ENCODE measurements around the gene KIF6. TPM values are rescaled to one million over a fixed set of nuclear protein-coding genes. Genes with fewer than 3 reads are reported as not detected.

Gene KIF6
- total and polyA plus RNA-seq, 2 of the 8 experiments (the other 6 are each of a cell fraction or from before 2014, with no cell fraction given): 0.53 to 0.65 TPM

GRCh38 chr6:39572661-39573340, 152.4 kb downstream of the KIF6 start:
- H3K27ac ChIP-seq (ENCODE audit: low read depth, low read length): no peak overlapping the region
- no peaks in the 10 kb centered on the region for H3K23me2 ChIP-seq (ENCODE audit: low read depth, low read length)
- H3K4me3 ChIP-seq (ENCODE audit: extremely low read depth in 1 of 4, insufficient read depth in 2 of 4, low read depth in 3 of 4, low read length in 4 of 4): no peak overlapping the region
- H3K4me2 ChIP-seq (ENCODE audit: insufficient read depth in 1 of 2, low read depth in 2 of 2, low read length in 2 of 2): no peak overlapping the region
- no peak overlapping the region for H2AFZ ChIP-seq (ENCODE audit: low read length)
- no peaks in the 10 kb centered on the region for H3K9me3 ChIP-seq (ENCODE audit: insufficient read depth in 2 of 2, low read depth in 1 of 2, low read length in 1 of 2)
- H3K4me1 ChIP-seq (replicated peaks in 1 of 4; ENCODE audit: control insufficient read depth in 3 of 4, insufficient read depth in 4 of 4, low read length in 3 of 4): no peaks in the 10 kb centered on the region
- no peaks in the 10 kb centered on the region for H4K20me1 ChIP-seq (replicated peaks in 1 of 2; ENCODE audit: control insufficient read depth in 1 of 2, insufficient read depth in 2 of 2, low read length in 2 of 2)
- H3K9ac ChIP-seq (replicated peaks in 1 of 4; ENCODE audit: extremely low read depth in 1 of 4, low read depth in 3 of 4, low read length in 3 of 4): no peak overlapping the region
- H4K5ac ChIP-seq (ENCODE audit: insufficient read length, low read depth, low read length): no peak overlapping the region
- H3K14ac ChIP-seq (ENCODE audit: insufficient read length): no peak overlapping the region
- no peak overlapping the region for H2AK5ac ChIP-seq (ENCODE audit: low read depth, low read length)
- H4K91ac ChIP-seq (replicated peaks; ENCODE audit: insufficient read length, low read length): no peak overlapping the region
- no peaks in the 10 kb centered on the region for H3K36me3 ChIP-seq (ENCODE audit: control insufficient read depth in 2 of 4, insufficient read depth in 4 of 4, low read length in 3 of 4)
- no peak overlapping the region for H2BK20ac ChIP-seq (ENCODE audit: low read length)
- no peak overlapping the region for H2BK12ac ChIP-seq (ENCODE audit: low read depth, low read length)
- no peaks in the 10 kb centered on the region for H3K79me2 ChIP-seq (ENCODE audit: control insufficient read depth in 1 of 2, insufficient read depth in 2 of 2, low read length in 2 of 2)
- no peak overlapping the region for H3K56ac ChIP-seq (replicated peaks; ENCODE audit: insufficient read length, low read depth, low read length)
- ChIA-PET POLR2A (ENCODE audit: partially characterized antibody) (no interaction called here), CTCF (ENCODE audit: partially characterized antibody) (interaction anchor here (1.1 kb wide), 1 partner anchor 10 kb away, joined by 4 read pairs; no protein-coding TSS in a partner anchor)
- H3K23ac ChIP-seq (ENCODE audit: insufficient read length): no peak overlapping the region
- H3K4ac ChIP-seq (replicated peaks; ENCODE audit: insufficient read length, low read depth, low read length): no peak overlapping the region
- 93% methylated on average over 3 of the region's 3 CpGs; no CpG with 5 or more reads in 1 of the 2 experiments for WGBS, 2 experiments (ENCODE audit: extremely low coverage in 1 of 2, insufficient coverage in 1 of 2, insufficient read length in 1 of 2, insufficient replicate concordance in 2 of 2, low coverage in 1 of 2, low lambda C conversion rate in 2 of 2, missing lambda C conversion rate in 1 of 2)
- H3K79me1 ChIP-seq (ENCODE audit: low read depth, low read length): no peaks in the 10 kb centered on the region
- H4K8ac ChIP-seq (ENCODE audit: extremely low read depth, insufficient read depth, low read length): no peak overlapping the region
- H2BK120ac ChIP-seq (replicated peaks; ENCODE audit: low read depth, low read length): no peak overlapping the region
- no peak overlapping the region for H2BK5ac ChIP-seq (ENCODE audit: low read depth, low read length)
- H3K27me3 ChIP-seq (replicated peaks in 1 of 4; ENCODE audit: control insufficient read depth in 3 of 4, extremely low read depth in 1 of 4, insufficient read depth in 3 of 4, low read length in 3 of 4): peaks cover 0 to 1% (median 0%) of the 10 kb centered on the region in 4 experiments; a peak in 2 of 7 replicates
- DNase-seq (ENCODE audit: low read depth in 1 of 2, low spot score in 2 of 2) (no peak), FAIRE-seq (no peak)
- no peak overlapping the region for H2BK15ac ChIP-seq (ENCODE audit: low read length)
- no peak overlapping the region for H3K18ac ChIP-seq (ENCODE audit: extremely low read depth, low read length)
- TF ChIP-seq ZNF274 (IDR thresholded peaks at IDR 0.05; ENCODE audit: borderline replicate concordance, extremely low read depth, low read length): no peak
- TF ChIP-seq GTF2F1 (IDR thresholded peaks at IDR 0.05; ENCODE audit: borderline replicate concordance, low read depth, low read length): no peak
- TF ChIP-seq CHD1 (IDR thresholded peaks at IDR 0.05; ENCODE audit: low read depth, low read length): no peak
- TF ChIP-seq CBX5 (IDR thresholded peaks at IDR 0.05; ENCODE audit: low read depth, low read length): no peak
- no peak for TF ChIP-seq HDAC6 (IDR thresholded peaks at IDR 0.05; ENCODE audit: low read depth, low read length)
- no peak for TF ChIP-seq RXRA (IDR thresholded peaks at IDR 0.05; ENCODE audit: insufficient read depth, low read depth, low read length)
- TF ChIP-seq KDM5A (IDR thresholded peaks at IDR 0.05; ENCODE audit: low read length): no peak
- no peak for TF ChIP-seq CTBP2 (IDR thresholded peaks at IDR 0.05; ENCODE audit: borderline replicate concordance, insufficient read depth, insufficient read length, low read length)
- TF ChIP-seq SP4 (IDR thresholded peaks at IDR 0.05; ENCODE audit: low read length): no peak
- TF ChIP-seq YY1 (IDR thresholded peaks at IDR 0.05; ENCODE audit: low read depth, low read length): no peak
- no peak for TF ChIP-seq USF2 (IDR thresholded peaks at IDR 0.05; ENCODE audit: low read length)
- TF ChIP-seq JUND (IDR thresholded peaks at IDR 0.05; ENCODE audit: low read length): no peak

Data from H1 (cell line).